ENCODE data around the gene MRPL34. TPM values are rescaled to one million over a fixed set of nuclear protein-coding genes. Genes with fewer than 3 reads are reported as not detected.

MRPL34 gene
- total RNA-seq, 2 experiments from 2014 or later = 28.4 to 28.7 TPM

- H3K36me3 ChIP-seq (ENCODE audit: insufficient read depth, low read length) = no peaks in the 10 kb centered on the region
- Mint-ChIP-seq H3K27me3 (peaks cover 47% of the 10 kb centered on the region), H3K9me3 (no peaks in the 10 kb centered on the region), H3K4me3 (no peak overlapping the region), H3K27ac (no peak overlapping the region), H3K36me3 (ENCODE audit: low read depth) (no peaks in the 10 kb centered on the region), H3K4me1 (ENCODE audit: low read depth) (no peaks in the 10 kb centered on the region)
- ATAC-seq (ENCODE audit: poor library complexity) (no peak), DNase-seq (no peak)
- intact Hi-C loops (cut with DNase I, micrococcal nuclease) = no loop called here
- TF ChIP-seq CTCF (IDR thresholded peaks at IDR 0.05) = no peak
- no peak overlapping the region for H3K27ac ChIP-seq (ENCODE audit: low read depth in 1 of 2, low read length in 2 of 2)
- H3K9me3 ChIP-seq (ENCODE audit: control insufficient read depth in 1 of 2, insufficient read depth in 1 of 2, low read length in 2 of 2) = no peaks in the 10 kb centered on the region
- peaks cover 7% of the 10 kb centered on the region for H3K4me1 ChIP-seq (ENCODE audit: insufficient read depth, low read length)
- POLR2A ChIA-PET = interaction anchor here (0.6 kb wide), 1 partner anchor 136 kb away, joined by 3 read pairs; no protein-coding TSS in a partner anchor
- H3K4me3 ChIP-seq (ENCODE audit: low read length) = no peak overlapping the region
- CTCF ChIA-PET = no interaction called here
- H3K27me3 ChIP-seq (ENCODE audit: control insufficient read depth in 1 of 2, insufficient read depth in 2 of 2, low read length in 2 of 2) = peaks cover 2 to 5% of the 10 kb centered on the region in 2 experiments
Observed at GRCh38 chr19:17353386-17353785, 47.7 kb downstream of the MRPL34 start.

Other genes starting within 250 kb of the MRPL34 start
- 10 to 100 TPM; 20.6 to 20.7 TPM for gene HAUS8, start 230.4 kb upstream of the MRPL34 start, total RNA-seq
- gene MYO9B, start 230.1 kb upstream of the MRPL34 start, total RNA-seq = 100 to 1,000 TPM; 176 to 184 TPM
- gene USE1, start 90.5 kb upstream of the MRPL34 start, total RNA-seq = 10 to 100 TPM; 23.1 to 24.3 TPM
- gene OCEL1, start 79.6 kb upstream of the MRPL34 start, total RNA-seq = 10 to 100 TPM; 20.5 to 22.2 TPM
- gene NR2F6, start 60.0 kb upstream of the MRPL34 start, total RNA-seq = 1 to 10 TPM in 1 of 2 experiments, under 1 TPM in 1; 0.74 to 1.1 TPM
- not detected for gene USHBP1, start 41.1 kb upstream of the MRPL34 start, total RNA-seq
- gene BABAM1, start 38.4 kb upstream of the MRPL34 start, total RNA-seq = 10 to 100 TPM; 56.2 to 63.5 TPM
- 1 to 10 TPM in 1 of 2 experiments, under 1 TPM in 1; 0.85 to 1.9 TPM for gene ANKLE1, start 24.0 kb upstream of the MRPL34 start, total RNA-seq
- 1 to 10 TPM; 4.4 to 4.6 TPM for gene ABHD8, start 2.4 kb upstream of the MRPL34 start, total RNA-seq
- gene DDA1, start 3.7 kb downstream of the MRPL34 start, total RNA-seq = 10 to 100 TPM; 41.4 to 43.4 TPM
- gene ANO8, start 29.0 kb downstream of the MRPL34 start, total RNA-seq = 10 to 100 TPM; 15.3 TPM
- gene GTPBP3, start 31.7 kb downstream of the MRPL34 start, total RNA-seq = 10 to 100 TPM; 21.2 to 24.0 TPM
- not detected for gene PLVAP, start 71.5 kb downstream of the MRPL34 start, total RNA-seq
- not detected for gene CCDC194, start 88.3 kb downstream of the MRPL34 start, total RNA-seq
- 10 to 100 TPM; 16.1 to 16.8 TPM for gene BST2, start 99.8 kb downstream of the MRPL34 start, total RNA-seq
- 10 to 100 TPM in 1 of 2 experiments, 1 to 10 TPM in 1; 9.8 to 10.7 TPM for gene MVB12A, start 114.2 kb downstream of the MRPL34 start, total RNA-seq
- gene TMEM221, start 142.8 kb downstream of the MRPL34 start, total RNA-seq = not detected
- gene NXNL1, start 155.1 kb downstream of the MRPL34 start, total RNA-seq = not detected
- 1 to 10 TPM; 3.0 TPM for gene SLC27A1, start 164.7 kb downstream of the MRPL34 start, total RNA-seq
- gene PGLS, start 205.8 kb downstream of the MRPL34 start, total RNA-seq = 10 to 100 TPM; 41.5 to 44.6 TPM
- gene COLGALT1, start 249.8 kb downstream of the MRPL34 start, total RNA-seq = 10 to 100 TPM; 30.3 to 30.6 TPM